ENCODE results near the gene CYGB. TPM values are rescaled to one million over a fixed set of nuclear protein-coding genes. Genes with fewer than 3 reads are reported as not detected.

Gene CYGB
- total and polyA plus RNA-seq, 7 donors: 6.4 to 14.6 (median 11.0) TPM

DNA sequence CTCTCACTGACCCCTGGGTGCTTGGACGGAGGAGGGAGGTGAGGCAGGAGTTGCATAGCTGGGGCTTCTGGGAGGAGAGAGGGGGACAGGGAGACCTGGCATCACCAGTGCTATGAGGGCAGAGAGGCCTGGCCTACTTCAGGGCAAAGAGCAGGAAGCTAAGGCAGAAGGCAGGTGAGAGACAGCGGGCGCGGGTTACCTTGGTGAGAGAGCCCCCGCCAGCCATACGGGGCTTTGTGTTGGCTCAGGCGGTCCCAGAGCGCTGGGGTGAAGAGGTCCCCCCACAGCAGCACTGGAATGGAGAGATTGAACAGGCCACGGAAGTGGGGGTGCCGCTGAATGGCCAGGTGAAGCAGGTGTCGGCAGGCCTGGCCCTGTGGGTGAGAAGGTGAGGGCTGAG lies 36.7 kb upstream of the CYGB start:
- peaks cover 7% of the 10 kb centered on the region for H3K4me1 ChIP-seq
- no peak for ATAC-seq
- H3K27me3 ChIP-seq (ENCODE audit: insufficient read depth in 3 of 3, low read length in 2 of 3): no peaks in the 10 kb centered on the region
- H3K4me3 ChIP-seq: no peak overlapping the region
- H3K27ac ChIP-seq: no peak overlapping the region
- intact Hi-C loops (cut with DNase I): no loop called here
- DNase-seq: no peak
- no peaks in the 10 kb centered on the region for H3K9me3 ChIP-seq
- 92 to 96% (median 94%) methylated on average over 11 of the region's 11 CpGs for WGBS, 3 donors
- TF ChIP-seq, protein P1, sequence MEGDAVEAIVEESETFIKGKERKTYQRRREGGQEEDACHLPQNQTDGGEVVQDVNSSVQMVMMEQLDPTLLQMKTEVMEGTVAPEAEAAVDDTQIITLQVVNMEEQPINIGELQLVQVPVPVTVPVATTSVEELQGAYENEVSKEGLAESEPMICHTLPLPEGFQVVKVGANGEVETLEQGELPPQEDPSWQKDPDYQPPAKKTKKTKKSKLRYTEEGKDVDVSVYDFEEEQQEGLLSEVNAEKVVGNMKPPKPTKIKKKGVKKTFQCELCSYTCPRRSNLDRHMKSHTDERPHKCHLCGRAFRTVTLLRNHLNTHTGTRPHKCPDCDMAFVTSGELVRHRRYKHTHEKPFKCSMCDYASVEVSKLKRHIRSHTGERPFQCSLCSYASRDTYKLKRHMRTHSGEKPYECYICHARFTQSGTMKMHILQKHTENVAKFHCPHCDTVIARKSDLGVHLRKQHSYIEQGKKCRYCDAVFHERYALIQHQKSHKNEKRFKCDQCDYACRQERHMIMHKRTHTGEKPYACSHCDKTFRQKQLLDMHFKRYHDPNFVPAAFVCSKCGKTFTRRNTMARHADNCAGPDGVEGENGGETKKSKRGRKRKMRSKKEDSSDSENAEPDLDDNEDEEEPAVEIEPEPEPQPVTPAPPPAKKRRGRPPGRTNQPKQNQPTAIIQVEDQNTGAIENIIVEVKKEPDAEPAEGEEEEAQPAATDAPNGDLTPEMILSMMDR (IDR thresholded peaks at IDR 0.05): no peak
- no peaks in the 10 kb centered on the region for H3K36me3 ChIP-seq (ENCODE audit: insufficient read depth in 1 of 2, low read depth in 1 of 2)

DNA sequence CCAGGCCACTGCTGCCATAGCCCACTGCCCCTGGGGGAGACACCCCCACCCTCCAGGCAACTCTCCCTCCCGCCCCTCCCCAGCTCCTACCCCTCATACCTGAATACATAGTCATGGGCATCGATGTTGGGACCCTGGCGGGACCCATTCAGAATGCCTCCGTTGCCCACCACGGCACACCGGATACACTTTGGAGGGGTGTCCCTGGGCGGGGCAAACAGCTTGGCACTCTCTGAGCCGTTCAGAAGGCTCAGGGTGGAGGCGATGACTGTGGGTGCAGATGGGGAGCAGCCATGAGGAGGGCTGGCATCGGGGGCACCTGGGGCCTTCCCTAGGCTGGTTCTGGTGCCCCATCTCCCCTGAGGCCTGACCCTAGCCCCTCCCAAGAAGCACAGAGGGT lies 35.6 kb upstream of the CYGB start:
- Histone ChIP-seq H3K9me3 (no peaks in the 10 kb centered on the region), H3K27me3 (ENCODE audit: insufficient read depth in 3 of 3, low read length in 2 of 3) (no peaks in the 10 kb centered on the region), H3K36me3 (ENCODE audit: insufficient read depth in 1 of 2, low read depth in 1 of 2) (no peaks in the 10 kb centered on the region), H3K4me1 (peaks cover 7% of the 10 kb centered on the region), H3K27ac (no peak overlapping the region), H3K4me3 (no peak overlapping the region)
- 88 to 90% (median 90%) methylated on average over 10 of the region's 10 CpGs for whole genome bisulfite sequencing, 3 donors
- TF ChIP-seq, protein P1 (IDR thresholded peaks at IDR 0.05): no peak
- ATAC-seq: no peak
- DNase-seq: no peak
- intact Hi-C loops (cut with DNase I): no loop called here

DNA sequence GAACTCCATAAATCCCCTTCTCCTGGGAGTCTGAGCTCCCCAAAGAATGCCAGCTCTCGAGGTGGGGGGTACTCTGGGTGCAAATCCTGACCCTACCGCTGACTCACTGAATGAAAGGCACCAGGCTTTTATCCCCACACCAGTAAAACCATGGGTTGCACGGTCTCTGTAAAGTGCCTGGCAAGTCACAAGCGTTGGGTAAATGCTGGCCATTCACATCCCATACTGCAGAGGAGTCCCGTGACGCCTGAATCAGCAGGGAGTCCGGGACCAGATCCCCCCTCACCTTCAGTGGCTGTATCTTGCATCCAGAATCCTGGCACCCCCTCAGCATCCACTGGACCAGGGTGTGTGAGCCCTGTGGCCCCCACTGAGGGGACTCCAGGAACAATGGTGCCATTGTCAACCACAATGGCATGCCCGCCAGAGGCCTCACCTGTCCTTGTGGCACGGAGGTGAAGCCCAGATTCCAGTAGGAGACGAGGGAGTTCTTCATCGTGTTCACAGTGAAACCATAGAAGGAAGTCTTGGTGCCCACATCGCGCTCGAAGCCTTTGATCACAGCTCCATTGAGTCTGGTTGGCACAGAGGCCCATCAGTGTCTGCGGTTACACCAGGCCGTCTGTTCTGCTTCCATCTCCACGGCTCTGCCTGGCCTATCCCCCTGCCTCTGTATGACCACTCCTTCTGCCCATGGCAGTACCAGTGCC lies 34.8 kb upstream of the CYGB start:
- H3K27me3 ChIP-seq (ENCODE audit: insufficient read depth in 3 of 3, low read length in 2 of 3): no peaks in the 10 kb centered on the region
- no peak for ATAC-seq
- no peaks in the 10 kb centered on the region for H3K9me3 ChIP-seq
- WGBS, 3 donors: 90 to 93% (median 92%) methylated on average over 17 of the region's 17 CpGs
- H3K4me3 ChIP-seq: no peak overlapping the region
- H3K4me1 ChIP-seq: peaks cover 14% of the 10 kb centered on the region
- H3K27ac ChIP-seq: no peak overlapping the region
- no peak for DNase-seq
- TF ChIP-seq, protein P1 (IDR thresholded peaks at IDR 0.05): no peak
- H3K36me3 ChIP-seq (ENCODE audit: insufficient read depth in 1 of 2, low read depth in 1 of 2): no peaks in the 10 kb centered on the region
- intact Hi-C loops (cut with DNase I): no loop called here

- ATAC-seq (no peak), DNase-seq (no peak)
- 91 to 97% (median 95%) methylated on average over 13 of the region's 13 CpGs for WGBS, 3 donors
- peaks cover 20% of the 10 kb centered on the region for H3K4me1 ChIP-seq
- intact Hi-C loops (cut with DNase I): no loop called here
- H3K36me3 ChIP-seq (ENCODE audit: insufficient read depth in 1 of 2, low read depth in 1 of 2): peaks cover 0 to 9% of the 10 kb centered on the region in 2 donors
- no peak overlapping the region for H3K27ac ChIP-seq
- H3K4me3 ChIP-seq: no peak overlapping the region
- no peaks in the 10 kb centered on the region for H3K27me3 ChIP-seq (ENCODE audit: insufficient read depth in 3 of 3, low read length in 2 of 3)
- H3K9me3 ChIP-seq: no peaks in the 10 kb centered on the region
- TF ChIP-seq, protein P1 (IDR thresholded peaks at IDR 0.05): no peak
These were observed 33.5 kb upstream of the CYGB start for GRCh38 chr17:76570877-76571471.
